Loucy (cell line): ENCODE data around the gene STIMATE.

Experiments
- EZH2phosphoT487 ChIP-seq: fragments of 200-600 bp; IDR thresholded peaks from 2 replicates; pipeline ENCODE4 v1.6.1; 2018; ENCODE audit warnings: antibody characterized with exemption, mild to moderate bottlenecking, moderate library complexity, borderline replicate concordance
- TF ChIP-seq, protein P1 (sequence below): fragments of 200-600 bp; sonication (generic); conservative IDR thresholded peaks from 2 replicates; pipeline ENCODE4 v1.5.1; 2014; ENCODE audit warnings: mild to moderate bottlenecking, antibody characterized with exemption, low read length

DNA sequence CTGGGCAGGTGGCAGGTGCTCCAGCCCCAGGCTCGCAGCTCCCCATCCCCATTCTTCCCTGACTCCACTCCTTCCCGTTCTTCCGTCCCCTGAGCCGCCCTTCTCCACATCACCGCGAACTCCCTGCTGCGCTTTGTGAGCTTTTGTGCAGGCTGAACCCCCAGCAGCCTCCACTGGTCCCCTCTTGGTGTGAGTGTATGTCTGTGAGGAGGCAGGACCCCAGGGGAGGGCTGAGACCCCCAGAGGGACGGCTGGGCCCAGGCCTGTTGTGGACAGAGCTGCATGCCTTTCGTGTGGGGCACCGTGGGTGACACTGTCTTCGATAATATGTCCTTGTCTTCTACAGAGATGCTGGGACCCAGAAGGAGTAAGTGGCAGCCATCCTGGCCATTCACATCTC is 110.1 kb downstream of the STIMATE start:
- TF ChIP-seq, protein P1, sequence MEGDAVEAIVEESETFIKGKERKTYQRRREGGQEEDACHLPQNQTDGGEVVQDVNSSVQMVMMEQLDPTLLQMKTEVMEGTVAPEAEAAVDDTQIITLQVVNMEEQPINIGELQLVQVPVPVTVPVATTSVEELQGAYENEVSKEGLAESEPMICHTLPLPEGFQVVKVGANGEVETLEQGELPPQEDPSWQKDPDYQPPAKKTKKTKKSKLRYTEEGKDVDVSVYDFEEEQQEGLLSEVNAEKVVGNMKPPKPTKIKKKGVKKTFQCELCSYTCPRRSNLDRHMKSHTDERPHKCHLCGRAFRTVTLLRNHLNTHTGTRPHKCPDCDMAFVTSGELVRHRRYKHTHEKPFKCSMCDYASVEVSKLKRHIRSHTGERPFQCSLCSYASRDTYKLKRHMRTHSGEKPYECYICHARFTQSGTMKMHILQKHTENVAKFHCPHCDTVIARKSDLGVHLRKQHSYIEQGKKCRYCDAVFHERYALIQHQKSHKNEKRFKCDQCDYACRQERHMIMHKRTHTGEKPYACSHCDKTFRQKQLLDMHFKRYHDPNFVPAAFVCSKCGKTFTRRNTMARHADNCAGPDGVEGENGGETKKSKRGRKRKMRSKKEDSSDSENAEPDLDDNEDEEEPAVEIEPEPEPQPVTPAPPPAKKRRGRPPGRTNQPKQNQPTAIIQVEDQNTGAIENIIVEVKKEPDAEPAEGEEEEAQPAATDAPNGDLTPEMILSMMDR, result no peak
- no peak for TF ChIP-seq EZH2phosphoT487
